Measurements from ENCODE around the gene CCDC192. TPM values are rescaled to one million over a fixed set of nuclear protein-coding genes. Genes with fewer than 3 reads are reported as not detected.

Gene CCDC192
- total RNA-seq, 1 donor from 2014 or later = not detected

- intact Hi-C loops (cut with DNase I) = no loop called here
- TF ChIP-seq POLR2A (IDR thresholded peaks at IDR 0.05) (no peak), CTCF (IDR thresholded peaks at IDR 0.05) (no peak), POLR2AphosphoS5 (IDR thresholded peaks at IDR 0.05; ENCODE audit: insufficient read depth in 1 of 2, low read depth in 1 of 2) (no peak)
Measured at GRCh38 chr5:127680595-127680994, 22.6 kb upstream of the CCDC192 start.

GRCh38 chr5:127683008-127683407, 20.2 kb upstream of the CCDC192 start:
- Histone ChIP-seq H3K4me1 (no peaks in the 10 kb centered on the region), H3K27ac (no peak overlapping the region), H3K9me3 (no peaks in the 10 kb centered on the region), H3K4me3 (no peak overlapping the region), H3K27me3 (no peaks in the 10 kb centered on the region), H3K36me3 (no peaks in the 10 kb centered on the region)
- intact Hi-C loops (cut with DNase I) = no loop called here
- no peak for TF ChIP-seq POLR2A (IDR thresholded peaks at IDR 0.05)
- TF ChIP-seq POLR2AphosphoS5 (IDR thresholded peaks at IDR 0.05; ENCODE audit: insufficient read depth in 1 of 2, low read depth in 1 of 2) = no peak
- no peak for TF ChIP-seq CTCF (IDR thresholded peaks at IDR 0.05)
- no peak for DNase-seq (ENCODE audit: extremely low spot score in 2 of 2)

More at GRCh38 chr5:127680595-127680994, 22.6 kb upstream of the CCDC192 start:
- Histone ChIP-seq H3K36me3 (no peaks in the 10 kb centered on the region), H3K4me3 (no peak overlapping the region), H3K27ac (no peak overlapping the region), H3K4me1 (no peaks in the 10 kb centered on the region), H3K27me3 (no peaks in the 10 kb centered on the region), H3K9me3 (no peaks in the 10 kb centered on the region)
- DNase-seq (ENCODE audit: extremely low spot score in 2 of 2) = no peak

GRCh38 chr5:127684726-127685467, 18.3 kb upstream of the CCDC192 start:
- Histone ChIP-seq H3K4me1 (no peaks in the 10 kb centered on the region), H3K27ac (no peak overlapping the region), H3K9me3 (no peaks in the 10 kb centered on the region), H3K27me3 (no peaks in the 10 kb centered on the region), H3K36me3 (no peaks in the 10 kb centered on the region), H3K4me3 (no peak overlapping the region)
- intact Hi-C loops (cut with DNase I) = no loop called here
- DNase-seq (ENCODE audit: extremely low spot score in 2 of 2) = no peak
- TF ChIP-seq CTCF (IDR thresholded peaks at IDR 0.05) = no peak
- no peak for TF ChIP-seq POLR2A (IDR thresholded peaks at IDR 0.05)
- TF ChIP-seq POLR2AphosphoS5 (IDR thresholded peaks at IDR 0.05; ENCODE audit: insufficient read depth in 1 of 2, low read depth in 1 of 2) = no peak

GRCh38 chr5:127685662-127686061, 17.5 kb upstream of the CCDC192 start:
- TF ChIP-seq POLR2AphosphoS5 (IDR thresholded peaks at IDR 0.05; ENCODE audit: insufficient read depth in 1 of 2, low read depth in 1 of 2) (no peak), CTCF (IDR thresholded peaks at IDR 0.05) (no peak), POLR2A (IDR thresholded peaks at IDR 0.05) (no peak)

GRCh38 chr5:127686424-127686823, 16.8 kb upstream of the CCDC192 start:
- DNase-seq (ENCODE audit: extremely low spot score in 2 of 2) = no peak
- no peaks in the 10 kb centered on the region for H3K27me3 ChIP-seq
- intact Hi-C loops (cut with DNase I) = no loop called here
- no peaks in the 10 kb centered on the region for H3K9me3 ChIP-seq
- no peaks in the 10 kb centered on the region for H3K36me3 ChIP-seq
- H3K27ac ChIP-seq = no peak overlapping the region
- no peak overlapping the region for H3K4me3 ChIP-seq
- no peak for TF ChIP-seq POLR2A (IDR thresholded peaks at IDR 0.05)
- no peak for TF ChIP-seq CTCF (IDR thresholded peaks at IDR 0.05)
- TF ChIP-seq POLR2AphosphoS5 (IDR thresholded peaks at IDR 0.05; ENCODE audit: insufficient read depth in 1 of 2, low read depth in 1 of 2) = no peak
- no peaks in the 10 kb centered on the region for H3K4me1 ChIP-seq

More at GRCh38 chr5:127685662-127686061, 17.5 kb upstream of the CCDC192 start:
- H3K4me3 ChIP-seq = no peak overlapping the region
- no peak overlapping the region for H3K27ac ChIP-seq
- no peak for DNase-seq (ENCODE audit: extremely low spot score in 2 of 2)
- H3K27me3 ChIP-seq = no peaks in the 10 kb centered on the region
- H3K9me3 ChIP-seq = no peaks in the 10 kb centered on the region
- intact Hi-C loops (cut with DNase I) = no loop called here
- H3K4me1 ChIP-seq = no peaks in the 10 kb centered on the region
- H3K36me3 ChIP-seq = no peaks in the 10 kb centered on the region

Data from vagina (tissue), 2 donors.